Subcutaneous abdominal adipose tissue (tissue), 5 donors: ENCODE data around the gene GTF2IRD1.
"Not testable (repeated sequence)": the region's sequence is repeated elsewhere in the genome, so short reads cannot be mapped to it uniquely, and the experiment has no call there.

ENCODE experiments used
- H3K27ac ChIP-seq: one replicate; pipeline ENCODE4 v1.7.0; 2013; ENCODE audit warnings: low read depth, mild to moderate bottlenecking, inconsistent platforms, low read length, moderate library complexity
- H3K27me3 ChIP-seq, 5 donors: one replicate each; pipeline ENCODE4 v1.7.0; 2013; ENCODE audit warnings: low read length in 5 of 5, inconsistent platforms in 1 of 5; ENCODE audit not compliant: control insufficient read depth in 5 of 5, insufficient read depth in 4 of 5
- H3K36me3 ChIP-seq, 5 donors: one replicate each; pipeline ENCODE4 v1.7.0; 2013; ENCODE audit warnings: low read length in 5 of 5; ENCODE audit not compliant: control insufficient read depth in 5 of 5, insufficient read depth in 5 of 5
- H3K4me1 ChIP-seq, 5 donors: one replicate each; pipeline ENCODE4 v1.7.0; 2013; ENCODE audit warnings: low read length in 5 of 5, mild to moderate bottlenecking in 3 of 5, moderate library complexity in 1 of 5; ENCODE audit not compliant: control insufficient read depth in 5 of 5, insufficient read depth in 5 of 5
- H3K4me3 ChIP-seq, 5 donors: one replicate each; pipeline ENCODE4 v1.7.0; 2013; ENCODE audit warnings: low read length in 5 of 5, low read depth in 1 of 5
- H3K9ac ChIP-seq, 5 donors: one replicate each; pipeline ENCODE4 v1.7.0; 2013; ENCODE audit warnings: low read length in 5 of 5, mild to moderate bottlenecking in 4 of 5, moderate library complexity in 3 of 5
- H3K9me3 ChIP-seq, 5 donors: one replicate each; pipeline ENCODE4 v1.7.0; 2013; ENCODE audit warnings: low read length in 5 of 5; ENCODE audit not compliant: control insufficient read depth in 5 of 5
- donor health status: healthy.
- donor health status: healthy.
- donor health status: healthy.
- donor health status: healthy.
- donor health status: healthy.

Gene GTF2IRD1

GRCh38 chr7:74545921-74546320 lies 92.2 kb downstream of the GTF2IRD1 start:
- Histone ChIP-seq H3K36me3 (peaks cover 0 to 14% (median 10%) of the 10 kb centered on the region in 5 donors), H3K27me3 (no peaks in the 10 kb centered on the region), H3K4me3 (no peak overlapping the region), H3K4me1 (peaks cover 0 to 10% (median 5%) of the 10 kb centered on the region in 5 donors), H3K27ac (no peak overlapping the region), H3K9me3 (peaks cover 0 to 10% (median 4%) of the 10 kb centered on the region in 5 donors), H3K9ac (no peak overlapping the region)

GRCh38 chr7:74553596-74554012 lies 99.9 kb downstream of the GTF2IRD1 start:
- not testable (repeated sequence) for H3K9me3 ChIP-seq, H3K9ac ChIP-seq, H3K27me3 ChIP-seq, H3K4me1 ChIP-seq, H3K4me3 ChIP-seq, H3K27ac ChIP-seq
- peaks cover 0 to 15% (median 5%) of the 10 kb centered on the region in 5 donors for H3K36me3 ChIP-seq

- no peaks in the 10 kb centered on the region for H3K27me3 ChIP-seq
- H3K27ac ChIP-seq: no peak overlapping the region
- H3K4me1 ChIP-seq: peaks cover 0 to 6% (median 4%) of the 10 kb centered on the region in 5 donors
- H3K9me3 ChIP-seq: no peaks in the 10 kb centered on the region
- no peak overlapping the region for H3K9ac ChIP-seq
- no peak overlapping the region for H3K4me3 ChIP-seq
- H3K36me3 ChIP-seq: peaks cover 0 to 21% (median 11%) of the 10 kb centered on the region in 5 donors
Observed at GRCh38 chr7:74554178-74554577, 100.5 kb downstream of the GTF2IRD1 start.

- Histone ChIP-seq H3K27ac (no peak overlapping the region), H3K36me3 (peaks cover 0 to 29% (median 14%) of the 10 kb centered on the region in 5 donors), H3K9me3 (no peaks in the 10 kb centered on the region), H3K4me3 (no peak overlapping the region), H3K9ac (no peak overlapping the region), H3K27me3 (no peaks in the 10 kb centered on the region), H3K4me1 (no peaks in the 10 kb centered on the region)
Observed at GRCh38 chr7:74560086-74560719, 106.5 kb downstream of the GTF2IRD1 start.

GRCh38 chr7:74561898-74562613 lies 108.3 kb downstream of the GTF2IRD1 start:
- Histone ChIP-seq H3K9ac (no peak overlapping the region), H3K9me3 (no peaks in the 10 kb centered on the region), H3K27me3 (no peaks in the 10 kb centered on the region), H3K36me3 (peaks cover 0 to 25% (median 14%) of the 10 kb centered on the region in 5 donors), H3K4me1 (no peaks in the 10 kb centered on the region), H3K4me3 (no peak overlapping the region), H3K27ac (no peak overlapping the region)

- H3K27me3 ChIP-seq, H3K9me3 ChIP-seq, H3K9ac ChIP-seq, H3K4me1 ChIP-seq, H3K4me3 ChIP-seq, H3K27ac ChIP-seq: not testable (repeated sequence)
- peaks cover 0 to 14% (median 8%) of the 10 kb centered on the region in 5 donors for H3K36me3 ChIP-seq
Observed at GRCh38 chr7:74563639-74564038, 109.9 kb downstream of the GTF2IRD1 start.

- H3K27ac ChIP-seq: no peak overlapping the region
- H3K4me3 ChIP-seq: no peak overlapping the region
- no peaks in the 10 kb centered on the region for H3K27me3 ChIP-seq
- H3K36me3 ChIP-seq: peaks cover 0 to under 1% (median 0%) of the 10 kb centered on the region in 5 donors
- no peaks in the 10 kb centered on the region for H3K9me3 ChIP-seq
- H3K4me1 ChIP-seq: no peaks in the 10 kb centered on the region
- no peak overlapping the region for H3K9ac ChIP-seq
Observed at GRCh38 chr7:74567318-74567668, 113.6 kb downstream of the GTF2IRD1 start.

DNA sequence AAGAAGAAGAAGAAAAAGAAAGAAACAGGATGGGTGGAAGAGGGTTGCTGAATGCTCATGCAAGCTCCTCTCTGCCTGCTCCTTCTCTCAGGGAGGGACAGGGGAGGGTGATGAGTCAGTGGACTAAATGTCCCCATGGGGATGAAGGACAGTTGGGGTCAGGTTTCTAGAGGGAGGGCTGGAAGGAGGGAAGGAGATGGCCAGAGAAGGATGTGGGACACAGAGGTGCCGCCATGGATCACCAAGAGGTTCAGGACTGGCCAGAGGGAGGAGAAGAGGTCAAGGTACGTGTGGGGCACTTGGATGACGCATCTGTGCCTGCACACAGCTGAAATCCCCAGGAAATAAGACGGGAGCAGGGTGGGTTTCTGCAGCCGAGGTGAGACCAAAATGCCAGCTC lies 115.0 kb downstream of the GTF2IRD1 start:
- peaks cover 0 to 4% (median 0%) of the 10 kb centered on the region in 5 donors for H3K4me1 ChIP-seq
- no peaks in the 10 kb centered on the region for H3K36me3 ChIP-seq
- no peaks in the 10 kb centered on the region for H3K27me3 ChIP-seq
- H3K27ac ChIP-seq: no peak overlapping the region
- H3K4me3 ChIP-seq: no peak overlapping the region
- H3K9me3 ChIP-seq: no peaks in the 10 kb centered on the region
- H3K9ac ChIP-seq: no peak overlapping the region

DNA sequence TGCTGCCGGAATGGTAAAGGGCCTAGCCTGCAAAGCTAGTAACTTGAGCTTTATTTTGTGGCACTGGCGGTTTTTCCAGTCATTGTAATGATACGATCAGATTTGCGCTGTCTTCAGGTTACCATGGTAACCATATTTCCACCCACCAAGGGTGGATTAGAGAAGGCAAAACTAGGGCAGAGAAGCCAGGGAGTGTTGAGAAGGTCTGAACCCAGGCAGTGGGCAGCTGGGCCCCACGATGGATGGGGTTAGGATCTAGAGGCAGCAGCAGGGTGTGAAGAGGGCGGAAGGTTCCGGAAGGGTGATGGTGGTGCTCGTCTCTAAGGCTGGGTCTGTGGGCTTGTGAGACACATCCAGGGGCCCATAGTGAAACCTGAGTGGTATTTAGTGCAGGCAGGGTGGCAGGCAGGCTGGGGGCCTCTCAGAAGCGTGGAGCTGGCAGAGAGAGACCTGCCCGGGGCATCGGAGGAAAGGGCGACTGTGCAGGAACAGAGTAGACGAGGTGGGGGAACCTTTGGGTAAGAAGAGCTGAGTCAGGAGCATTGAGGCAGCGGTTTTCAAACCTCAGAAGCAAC lies 115.9 kb downstream of the GTF2IRD1 start:
- peaks cover 0 to 4% (median 0%) of the 10 kb centered on the region in 5 donors for H3K4me1 ChIP-seq
- no peaks in the 10 kb centered on the region for H3K36me3 ChIP-seq
- no peak overlapping the region for H3K27ac ChIP-seq
- no peak overlapping the region for H3K9ac ChIP-seq
- no peaks in the 10 kb centered on the region for H3K27me3 ChIP-seq
- H3K4me3 ChIP-seq: no peak overlapping the region
- H3K9me3 ChIP-seq: no peaks in the 10 kb centered on the region

- Histone ChIP-seq H3K4me3 (no peak overlapping the region), H3K4me1 (peaks cover 0 to 8% (median 0%) of the 10 kb centered on the region in 5 donors), H3K36me3 (no peaks in the 10 kb centered on the region), H3K9ac (no peak overlapping the region), H3K27me3 (no peaks in the 10 kb centered on the region), H3K27ac (no peak overlapping the region), H3K9me3 (no peaks in the 10 kb centered on the region)
Observed at GRCh38 chr7:74570533-74571156, 116.9 kb downstream of the GTF2IRD1 start.
